ENCODE measurements around the gene ABLIM1.

- TF ChIP-seq POLR2A (IDR thresholded peaks at IDR 0.05), result no peak
- no peak for TF ChIP-seq CTCF (IDR thresholded peaks at IDR 0.05)
These were observed 64.1 kb downstream of the ABLIM1 start for GRCh38 chr10:114593816-114594468.
